PFSK-1 (cell line): ENCODE results near the gene NBEAL2.

Experiments used
- FOXP2 ChIP-seq: optimal IDR thresholded peaks from 2 replicates; pipeline ENCODE3; 2011; ENCODE audit warnings: borderline replicate concordance, control low read depth, inconsistent platforms; ENCODE audit not compliant: insufficient read depth; ENCODE audit errors: extremely low read length, extremely low read depth
- POLR2AphosphoS5 ChIP-seq: IDR thresholded peaks from 2 replicates; pipeline ENCODE4 v1.6.1; 2012; ENCODE audit warnings: low read depth, mild to moderate bottlenecking, control low read depth, low read length, moderate library complexity
- REST ChIP-seq, 2 experiments: IDR thresholded peaks; 2 replicates each; pipeline versions ENCODE4 v1.6.1 to v1.8.0; 2011 to 2012; ENCODE audit warnings: low read depth in 2 of 2, low read length in 2 of 2, control low read depth in 1 of 2, inconsistent platforms in 1 of 2, mild to moderate bottlenecking in 1 of 2, moderate library complexity in 1 of 2; ENCODE audit not compliant: insufficient read depth in 1 of 2
- SIN3A ChIP-seq: IDR thresholded peaks from 2 replicates; pipeline ENCODE4 v1.6.1; 2012; ENCODE audit warnings: mild to moderate bottlenecking, low read length, moderate library complexity, borderline replicate concordance; ENCODE audit not compliant: insufficient read depth
- TAF1 ChIP-seq: IDR thresholded peaks from 2 replicates; pipeline ENCODE4 v1.6.1; 2012; ENCODE audit warnings: low read length, control low read depth, borderline replicate concordance; ENCODE audit not compliant: insufficient read depth

The NBEAL2 gene

DNA sequence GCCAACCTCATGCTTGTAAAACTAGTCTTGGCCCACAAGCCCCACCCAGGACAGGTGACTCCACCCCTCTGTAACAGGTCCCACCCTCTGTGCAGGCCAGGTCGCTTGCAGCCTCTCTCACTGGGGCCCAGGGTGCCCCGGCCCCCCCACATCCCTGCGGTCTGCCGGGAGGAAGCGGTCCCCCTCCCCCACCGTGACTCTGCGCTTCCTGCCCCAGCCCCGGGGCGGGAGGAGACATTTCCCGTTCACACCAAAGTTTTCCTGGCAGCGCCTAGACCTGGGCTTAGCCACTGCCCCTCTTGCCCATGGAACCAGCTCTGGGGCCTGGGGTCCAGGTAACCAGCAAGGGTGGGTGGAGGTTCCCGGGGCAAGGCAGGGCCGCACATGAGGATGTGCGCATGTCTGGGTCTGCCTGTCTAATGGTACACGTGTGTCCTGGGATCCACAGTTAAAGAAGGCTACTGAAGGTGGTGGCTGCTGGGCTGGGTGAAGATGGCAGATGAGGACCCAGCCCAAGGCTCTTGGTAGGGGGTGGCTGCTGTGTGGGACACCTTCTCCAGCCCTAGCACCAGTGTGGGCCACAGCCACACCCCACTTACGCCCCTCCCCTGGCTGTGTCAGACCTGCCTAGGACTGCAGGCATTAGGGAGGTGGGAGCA, 8.4 kb downstream of the NBEAL2 start:
- TF ChIP-seq TAF1 (no peak), SIN3A (no peak), POLR2AphosphoS5 (no peak), REST (IDR thresholded peaks at IDR 0.05; ENCODE audit: insufficient read depth in 1 of 2, low read depth in 2 of 2, low read length in 2 of 2) (no peak), FOXP2 (no peak)

DNA sequence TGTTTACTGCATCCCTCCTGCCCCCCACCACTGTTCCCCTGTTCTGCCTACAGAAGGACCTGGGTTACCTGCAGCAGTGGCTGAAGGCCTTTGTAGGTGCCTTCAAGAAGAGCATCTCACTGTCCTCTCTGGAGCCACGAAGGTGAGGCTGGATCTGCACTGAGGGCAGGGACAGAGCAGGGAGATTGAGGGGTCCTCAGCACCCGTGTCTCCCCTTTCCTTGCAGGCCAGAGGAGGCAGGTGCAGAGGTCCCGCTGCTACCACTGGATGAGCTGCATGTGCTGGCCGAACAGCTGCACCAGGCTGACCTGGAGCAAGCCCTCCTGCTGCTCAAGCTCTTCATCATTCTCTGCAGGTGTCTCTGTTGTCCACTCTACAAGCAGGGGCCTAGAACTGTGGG, 9.2 kb downstream of the NBEAL2 start:
- TF ChIP-seq FOXP2, result no peak
- no peak for TF ChIP-seq TAF1
- TF ChIP-seq REST (IDR thresholded peaks at IDR 0.05; ENCODE audit: insufficient read depth in 1 of 2, low read depth in 2 of 2, low read length in 2 of 2), result no peak

GRCh38 chr3:46989146-46989810, 9.8 kb downstream of the NBEAL2 start:
- no peak for TF ChIP-seq SIN3A
- TF ChIP-seq REST (IDR thresholded peaks at IDR 0.05; ENCODE audit: insufficient read depth in 1 of 2, low read depth in 2 of 2, low read length in 2 of 2), result no peak
- no peak for TF ChIP-seq POLR2AphosphoS5

DNA sequence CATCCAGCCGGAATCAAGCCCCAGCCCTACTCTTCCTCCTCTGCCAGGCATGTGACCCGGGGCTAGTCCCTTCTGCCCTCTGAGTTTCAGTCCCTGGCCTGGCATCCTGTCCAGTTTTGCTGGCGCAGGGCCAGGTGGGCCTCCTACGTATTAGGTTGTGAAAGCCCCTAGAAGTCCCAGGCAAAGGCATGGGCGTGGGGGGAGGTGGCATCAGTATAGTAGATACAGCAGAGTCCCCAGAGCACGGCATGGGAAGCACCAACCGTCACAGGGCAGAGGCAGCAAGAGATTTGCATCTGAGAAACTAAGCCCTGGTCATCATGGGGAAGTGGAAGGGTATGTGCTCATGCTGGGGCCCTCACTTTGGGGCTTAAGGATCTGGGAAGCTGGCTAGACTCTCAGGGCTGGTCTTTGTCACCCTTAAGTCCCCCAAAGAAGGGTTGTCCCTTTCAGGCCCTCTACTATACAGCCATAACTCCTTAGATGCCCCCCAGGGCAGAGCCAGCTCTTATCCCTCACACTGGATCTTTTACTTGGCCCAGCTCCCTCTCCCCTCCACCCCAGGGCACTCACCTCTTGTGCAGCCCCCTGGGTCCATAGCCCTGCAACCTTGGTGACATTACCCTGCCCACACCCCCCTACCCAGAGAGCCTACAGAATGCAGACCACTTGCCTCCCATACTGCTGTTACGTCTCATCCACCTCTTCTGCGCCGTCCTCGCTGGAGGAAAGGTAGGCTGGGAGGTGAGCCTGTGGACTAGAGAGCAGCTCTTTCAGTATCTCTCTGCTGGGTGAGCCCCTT, 11.3 kb downstream of the NBEAL2 start:
- TF ChIP-seq FOXP2 (no peak), TAF1 (no peak), POLR2AphosphoS5 (no peak), SIN3A (no peak), REST (IDR thresholded peaks at IDR 0.05; ENCODE audit: insufficient read depth in 1 of 2, low read depth in 2 of 2, low read length in 2 of 2) (no peak)
